Ishikawa (cell line): Measurements from ENCODE around the gene HIPK4.

ENCODE experiments used
- EGR1 ChIP-seq: IDR thresholded peaks from 2 replicates; pipeline ENCODE4 v1.6.1; 2012
- EP300 ChIP-seq: IDR thresholded peaks from 2 replicates; pipeline ENCODE4 v1.6.1; 2012; ENCODE audit warnings: borderline replicate concordance
- TCF12 ChIP-seq: IDR thresholded peaks from 2 replicates; pipeline ENCODE4 v1.6.1; 2012; ENCODE audit warnings: low read depth
- TEAD4 ChIP-seq: IDR thresholded peaks from 2 replicates; pipeline ENCODE4 v1.6.1; 2012

DNA sequence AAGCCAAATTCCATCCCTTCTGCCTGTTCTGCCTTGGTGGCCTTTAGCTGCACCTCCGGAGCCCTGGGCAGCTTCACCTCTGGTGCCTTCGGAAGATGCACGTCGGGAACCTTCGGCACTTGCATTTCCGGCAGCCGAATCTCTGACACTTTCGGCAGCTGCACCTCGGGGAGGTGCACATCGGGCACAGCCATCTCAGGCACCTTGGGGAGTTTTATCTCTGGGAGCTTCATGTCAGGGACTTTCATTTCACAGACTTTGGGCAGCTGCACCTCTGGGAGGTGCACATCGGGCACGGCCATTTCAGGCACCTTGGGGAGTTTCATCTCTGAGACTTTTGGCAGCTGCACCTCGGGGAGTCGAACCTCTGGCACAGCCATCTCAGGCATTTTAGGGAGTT, 6.0 kb upstream of the HIPK4 start:
- TF ChIP-seq TEAD4, result no peak
- no peak for TF ChIP-seq TCF12
- no peak for TF ChIP-seq EGR1
- no peak for TF ChIP-seq EP300
